H1 (cell line): Measurements from ENCODE around the gene CENPF. TPM values are rescaled to one million over a fixed set of nuclear protein-coding genes. Genes with fewer than 3 reads are reported as not detected.

Experiments
- KDM5A ChIP-seq: fragments of 200-600 bp; IDR thresholded peaks from 2 replicates; pipeline ENCODE4 v1.7.1; 2012; ENCODE audit warnings: mild to moderate bottlenecking, low read length, inconsistent platforms, mixed read lengths
- NANOG ChIP-seq: IDR thresholded peaks from 2 replicates; pipeline ENCODE4 v1.6.1; 2011; ENCODE audit warnings: low read length, low read depth, mild to moderate bottlenecking, inconsistent platforms; ENCODE audit not compliant: insufficient read depth, poor library complexity, severe bottlenecking
- polyA plus RNA-seq, 7 experiments: library from polyadenylated mRNA; depleted of rRNA in 3 of 7; stranded (reverse) in 5 of 7; unstranded in 2 of 7; fragments of >200 nt in 5 of 7; fragments of 200-250 nt in 2 of 7; gene quantifications; 1 replicate in 5 of 7; 2 replicates in 1 of 7; 4 replicates in 1 of 7; pipeline versions ENCODE4 v1.2.1 to v1.2.3, GENCODE V29; 2011 to 2013; ENCODE audit warnings: missing spikeins in 2 of 7, mixed read lengths in 2 of 7
- total RNA-seq: library from RNA; stranded (reverse); fragmentation: NEBNext Ultra II Directional; extraction: Animal tissue kit (Norgen Biotek cat#: 25700); gene quantifications from 2 replicates; pipeline ENCODE4 v1.2.1, GENCODE V29; 2021

The CENPF gene
- total and polyA plus RNA-seq, 2 of the 8 experiments (the other 6 are each of a cell fraction or from before 2014, with no cell fraction given), result 13.7 to 170 TPM

GRCh38 chr1:214664651-214665433 is 61.8 kb downstream of the CENPF start (continued):
- no peak for TF ChIP-seq NANOG
- TF ChIP-seq KDM5A, result no peak
- TF ChIP-seq, all 59 proteins: peak for 0
